ENCODE results near the gene HPCAL1. TPM values are rescaled to one million over a fixed set of nuclear protein-coding genes. Genes with fewer than 3 reads are reported as not detected.

HPCAL1 gene
- total RNA-seq, 2 donors from 2014 or later = 22.5 to 203 TPM

DNA sequence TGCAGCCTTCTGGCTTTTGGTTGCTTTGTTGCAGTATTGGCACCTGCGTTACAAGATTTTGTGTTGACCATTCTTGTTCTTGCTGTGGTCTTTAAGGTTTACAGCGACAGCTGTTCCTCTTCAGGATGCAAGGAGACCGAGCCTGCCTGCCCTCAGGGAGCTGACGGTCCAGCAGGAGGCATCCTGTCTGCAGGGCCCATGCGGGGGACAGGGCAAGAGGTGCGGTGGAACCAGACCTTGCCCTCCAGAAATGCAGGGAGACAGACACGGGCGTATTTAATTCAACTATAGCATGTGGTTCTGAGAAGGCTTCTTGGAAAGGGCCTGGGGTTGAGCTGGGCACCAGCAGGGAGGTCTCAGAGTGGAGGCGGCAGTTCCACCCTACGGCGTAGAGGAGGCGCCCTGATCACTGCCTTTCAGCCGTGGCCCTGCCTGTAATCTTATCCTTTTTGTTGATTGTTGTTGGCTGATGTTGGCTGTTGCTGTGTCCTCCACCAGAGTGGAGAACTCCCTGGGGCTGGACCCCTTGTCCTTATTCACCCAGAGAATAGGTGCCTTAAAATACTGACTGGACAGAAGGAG, 71.7 kb downstream of the HPCAL1 start:
- WGBS = 90% methylated on average over 13 of the region's 13 CpGs
- Histone ChIP-seq H3K4me3 (no peak overlapping the region), H3K9me3 (no peaks in the 10 kb centered on the region), H3K36me3 (no peaks in the 10 kb centered on the region), H3K27ac (no peak overlapping the region), H3K4me1 (replicated peaks) (peaks cover 3% of the 10 kb centered on the region), H3K27me3 (replicated peaks; ENCODE audit: insufficient read depth) (no peaks in the 10 kb centered on the region)
- no peak for DNase-seq (ENCODE audit: low spot score)
- TF ChIP-seq, protein P1, sequence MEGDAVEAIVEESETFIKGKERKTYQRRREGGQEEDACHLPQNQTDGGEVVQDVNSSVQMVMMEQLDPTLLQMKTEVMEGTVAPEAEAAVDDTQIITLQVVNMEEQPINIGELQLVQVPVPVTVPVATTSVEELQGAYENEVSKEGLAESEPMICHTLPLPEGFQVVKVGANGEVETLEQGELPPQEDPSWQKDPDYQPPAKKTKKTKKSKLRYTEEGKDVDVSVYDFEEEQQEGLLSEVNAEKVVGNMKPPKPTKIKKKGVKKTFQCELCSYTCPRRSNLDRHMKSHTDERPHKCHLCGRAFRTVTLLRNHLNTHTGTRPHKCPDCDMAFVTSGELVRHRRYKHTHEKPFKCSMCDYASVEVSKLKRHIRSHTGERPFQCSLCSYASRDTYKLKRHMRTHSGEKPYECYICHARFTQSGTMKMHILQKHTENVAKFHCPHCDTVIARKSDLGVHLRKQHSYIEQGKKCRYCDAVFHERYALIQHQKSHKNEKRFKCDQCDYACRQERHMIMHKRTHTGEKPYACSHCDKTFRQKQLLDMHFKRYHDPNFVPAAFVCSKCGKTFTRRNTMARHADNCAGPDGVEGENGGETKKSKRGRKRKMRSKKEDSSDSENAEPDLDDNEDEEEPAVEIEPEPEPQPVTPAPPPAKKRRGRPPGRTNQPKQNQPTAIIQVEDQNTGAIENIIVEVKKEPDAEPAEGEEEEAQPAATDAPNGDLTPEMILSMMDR (IDR thresholded peaks at IDR 0.05) = no peak
- intact Hi-C loops (cut with DNase I) = no loop called here

- Histone ChIP-seq H3K27me3 (replicated peaks; ENCODE audit: insufficient read depth) (no peaks in the 10 kb centered on the region), H3K27ac (no peak overlapping the region), H3K36me3 (no peaks in the 10 kb centered on the region), H3K4me3 (no peak overlapping the region), H3K4me1 (replicated peaks) (no peaks in the 10 kb centered on the region), H3K9me3 (no peaks in the 10 kb centered on the region)
- 72% methylated on average over 9 of the region's 9 CpGs for WGBS
- DNase-seq (ENCODE audit: low spot score) = no peak
- intact Hi-C loops (cut with DNase I) = no loop called here
- TF ChIP-seq, protein P1 (IDR thresholded peaks at IDR 0.05) = no peak
- no peak for TF ChIP-seq POLR2AphosphoS5 (IDR thresholded peaks at IDR 0.05)
These were observed 73.0 kb downstream of the HPCAL1 start for GRCh38 chr2:10375570-10376281.

DNA sequence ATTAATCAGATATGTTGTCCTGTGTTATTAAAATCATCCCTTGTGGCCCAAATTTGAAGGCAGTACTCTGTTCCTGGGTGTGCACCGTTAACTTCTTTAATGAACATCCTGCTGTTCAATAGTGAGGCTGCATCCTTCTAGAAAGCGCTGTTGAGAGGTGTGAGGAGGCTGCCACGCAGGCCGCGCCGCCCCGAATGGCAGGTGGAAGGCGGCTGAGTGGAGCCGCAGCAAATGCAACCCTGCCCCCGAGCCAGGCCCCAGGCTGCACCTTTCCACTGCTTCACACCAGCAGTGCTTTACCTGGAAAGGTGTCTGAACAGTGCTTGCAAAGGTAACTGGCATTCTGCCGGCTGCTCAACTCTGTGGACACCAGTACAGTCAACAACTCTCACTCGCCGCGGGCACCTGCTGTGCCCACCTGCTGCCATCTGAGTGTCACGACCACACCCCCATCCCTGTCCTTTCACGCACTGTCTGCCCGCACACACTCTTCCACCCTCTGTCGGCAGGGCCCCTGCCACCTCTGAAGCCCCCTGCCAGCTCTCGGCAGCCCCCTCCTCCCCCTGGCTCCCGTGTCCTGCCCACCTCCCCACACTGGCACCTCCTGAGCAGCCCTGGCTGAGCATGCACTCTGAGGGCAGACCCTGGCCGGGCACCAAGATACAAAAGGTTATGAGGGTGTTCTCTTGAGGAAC, 74.5 kb downstream of the HPCAL1 start:
- H3K27me3 ChIP-seq (replicated peaks; ENCODE audit: insufficient read depth) = no peaks in the 10 kb centered on the region
- H3K4me3 ChIP-seq = no peak overlapping the region
- no peak overlapping the region for H3K27ac ChIP-seq
- H3K36me3 ChIP-seq = no peaks in the 10 kb centered on the region
- TF ChIP-seq, protein P1 (IDR thresholded peaks at IDR 0.05) = no peak
- TF ChIP-seq POLR2A (IDR thresholded peaks at IDR 0.05) (no peak), POLR2AphosphoS5 (IDR thresholded peaks at IDR 0.05) (no peak)
- WGBS = 91% methylated on average over 21 of the region's 21 CpGs
- no peak for DNase-seq (ENCODE audit: low spot score)
- intact Hi-C loops (cut with DNase I) = no loop called here
- no peaks in the 10 kb centered on the region for H3K9me3 ChIP-seq
- peaks cover 10% of the 10 kb centered on the region for H3K4me1 ChIP-seq (replicated peaks)

DNA sequence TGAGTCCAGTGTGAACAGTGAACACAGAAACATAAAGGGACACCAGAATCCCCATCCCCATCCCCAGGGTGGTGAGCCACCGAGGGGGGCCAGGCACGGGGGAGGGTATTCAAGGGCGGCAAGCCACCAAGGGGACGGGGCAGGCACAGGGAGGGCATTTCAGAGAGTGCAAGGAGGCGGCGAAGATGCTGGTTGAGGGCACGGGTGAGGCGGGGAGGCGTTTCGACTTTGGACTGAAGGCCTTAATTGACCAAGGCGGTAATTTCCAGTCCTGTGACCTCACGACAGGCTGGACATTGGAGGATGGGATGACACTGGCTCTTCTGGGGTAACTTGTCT, 75.0 kb downstream of the HPCAL1 start:
- Histone ChIP-seq H3K36me3 (no peaks in the 10 kb centered on the region), H3K4me1 (replicated peaks) (peaks cover 10% of the 10 kb centered on the region), H3K9me3 (no peaks in the 10 kb centered on the region), H3K27me3 (replicated peaks; ENCODE audit: insufficient read depth) (no peaks in the 10 kb centered on the region), H3K4me3 (no peak overlapping the region), H3K27ac (no peak overlapping the region)
- 92% methylated on average over 12 of the region's 12 CpGs for WGBS
- no peak for DNase-seq (ENCODE audit: low spot score)
- TF ChIP-seq POLR2A (IDR thresholded peaks at IDR 0.05) (no peak), POLR2AphosphoS5 (IDR thresholded peaks at IDR 0.05) (no peak)
- TF ChIP-seq, protein P1 (IDR thresholded peaks at IDR 0.05) = no peak
- intact Hi-C loops (cut with DNase I) = no loop called here

GRCh38 chr2:10378189-10378588, 75.5 kb downstream of the HPCAL1 start:
- Histone ChIP-seq H3K36me3 (no peaks in the 10 kb centered on the region), H3K4me1 (replicated peaks) (peaks cover 10% of the 10 kb centered on the region), H3K4me3 (no peak overlapping the region), H3K27me3 (replicated peaks; ENCODE audit: insufficient read depth) (no peaks in the 10 kb centered on the region), H3K9me3 (no peaks in the 10 kb centered on the region), H3K27ac (no peak overlapping the region)
- no peak for DNase-seq (ENCODE audit: low spot score)
- WGBS = 70% methylated on average over 7 of the region's 7 CpGs
- no peak for TF ChIP-seq POLR2A (IDR thresholded peaks at IDR 0.05)
- TF ChIP-seq, protein P1 (IDR thresholded peaks at IDR 0.05) = no peak
- TF ChIP-seq POLR2AphosphoS5 (IDR thresholded peaks at IDR 0.05) = no peak
- intact Hi-C loops (cut with DNase I) = no loop called here

Data from prostate gland (tissue), 2 donors.